HG03060 (cell line): ENCODE data around the gene TRMT44.
"Not testable (repeated sequence)": the region's sequence is repeated elsewhere in the genome, so short reads cannot be mapped to it uniquely, and the experiment has no call there.

ENCODE experiments used
- ATAC-seq: cut with Tn5 transposase; IDR thresholded peaks from one replicate; pipeline ENCODE4 v1.9.1; 2021; ENCODE audit warnings: low read depth, moderate number of reproducible peaks; ENCODE audit not compliant: unreplicated experiment

The TRMT44 gene

GRCh38 chr4:8404791-8405515, 35.6 kb upstream of the TRMT44 start:
- no peak for ATAC-seq

- ATAC-seq, result no peak
Measured at GRCh38 chr4:8405516-8405875, 35.1 kb upstream of the TRMT44 start.

GRCh38 chr4:8406887-8407286, 33.7 kb upstream of the TRMT44 start:
- not testable (repeated sequence) for ATAC-seq

- no peak for ATAC-seq
Measured at GRCh38 chr4:8407316-8407715, 33.3 kb upstream of the TRMT44 start.

- no peak for ATAC-seq
Measured at GRCh38 chr4:8407756-8408155, 32.8 kb upstream of the TRMT44 start.

GRCh38 chr4:8409264-8410065, 31.1 kb upstream of the TRMT44 start:
- ATAC-seq, result no peak

- ATAC-seq, result no peak
Measured at GRCh38 chr4:8410066-8410625, 30.4 kb upstream of the TRMT44 start.

- ATAC-seq, result no peak
Measured at GRCh38 chr4:8410641-8411271, 29.8 kb upstream of the TRMT44 start.

- ATAC-seq, result no peak
Measured at GRCh38 chr4:8411351-8412180, 29.0 kb upstream of the TRMT44 start.

GRCh38 chr4:8412288-8412687, 28.3 kb upstream of the TRMT44 start:
- ATAC-seq, result no peak

- no peak for ATAC-seq
Measured at GRCh38 chr4:8414377-8414776, 26.2 kb upstream of the TRMT44 start.

- no peak for ATAC-seq
Measured at GRCh38 chr4:8417071-8417614, 23.4 kb upstream of the TRMT44 start.

- ATAC-seq, result peak; percentile 90
Measured at GRCh38 chr4:8419222-8420041, 21.1 kb upstream of the TRMT44 start.

- not testable (repeated sequence) for ATAC-seq
Measured at GRCh38 chr4:8420151-8420550, 20.4 kb upstream of the TRMT44 start.

- ATAC-seq, result no peak
Measured at GRCh38 chr4:8422327-8422726, 18.2 kb upstream of the TRMT44 start.

GRCh38 chr4:8422786-8423185, 17.8 kb upstream of the TRMT44 start:
- no peak for ATAC-seq

GRCh38 chr4:8427262-8427661, 13.3 kb upstream of the TRMT44 start:
- ATAC-seq, result no peak

- peak; percentile 36 for ATAC-seq
Measured at GRCh38 chr4:8427761-8428287, 12.8 kb upstream of the TRMT44 start.
